ENCODE measurements around the gene TXNDC5.

GRCh38 chr6:7868926-7869325, 41.7 kb downstream of the TXNDC5 start:
- TF ChIP-seq CTCF (IDR thresholded peaks at IDR 0.05; ENCODE audit: low read length) = no peak
- TF ChIP-seq EZH2 (optimal IDR thresholded peaks at IDR 0.05; ENCODE audit: low read depth, low read length) = no peak

All from MM.1S (cell line).